HEK293 (cell line): ENCODE results near the gene SAMD4B.

ENCODE experiments used
- CTCF ChIA-PET: fragments of 350-600 bp; formaldehyde crosslinking; extraction: SDS; loops from one replicate; lab custom pipeline; 2021; ENCODE audit warnings: antibody characterized with exemption; lab: Yijun Ruan, JAX
- POLR2A ChIA-PET: fragments of 300-600 bp; formaldehyde crosslinking; extraction: SDS; loops from one replicate; lab custom pipeline; 2020; ENCODE audit warnings: antibody characterized with exemption, inconsistent platforms; lab: Yijun Ruan, JAX
- H3K27ac ChIP-seq: fragments of 200-500 bp; sonication (Bioruptor generic); 2 replicates; pipeline ENCODE4 v1.5.1; 2014; ENCODE audit warnings: low read depth, low read length, control low read depth, inconsistent platforms; ENCODE audit errors: extremely low read depth
- H3K36me3 ChIP-seq, 2 experiments: fragments of 200-500 bp in 1 of 2; sonication (Bioruptor generic) in 1 of 2; 1 replicate in 1 of 2; 2 replicates in 1 of 2; pipeline ENCODE4 v1.5.1; 2014 to 2017; ENCODE audit warnings: inconsistent platforms in 2 of 2, low read length in 2 of 2; ENCODE audit not compliant: control insufficient read depth in 2 of 2, insufficient read depth in 1 of 2
- H3K4me1 ChIP-seq: fragments of 200-500 bp; sonication (Bioruptor generic); 2 replicates; pipeline ENCODE4 v1.5.1; 2014; ENCODE audit warnings: mild to moderate bottlenecking, low read length, inconsistent platforms; ENCODE audit not compliant: control insufficient read depth, insufficient read depth
- H3K4me3 ChIP-seq: 2 replicates; pipeline ENCODE4 v1.5.1; 2011; ENCODE audit warnings: low read depth, mild to moderate bottlenecking, control low read depth, low read length, moderate library complexity
- H3K9me3 ChIP-seq: fragments of 200-500 bp; sonication (Bioruptor generic); 2 replicates; pipeline ENCODE4 v1.5.1; 2014; ENCODE audit warnings: low read depth, low read length, inconsistent platforms; ENCODE audit not compliant: control insufficient read depth, insufficient read depth
- PRDM2 ChIP-seq: fragments of 450-650 bp; formaldehyde crosslinking; IDR thresholded peaks from 2 replicates; pipeline ENCODE4 v1.5.1; 2016; ENCODE audit warnings: missing biosample characterization, missing genetic modification characterization, borderline replicate concordance
- YY1 ChIP-seq: fragments of 450-650 bp; formaldehyde crosslinking; IDR thresholded peaks from 2 replicates; pipeline ENCODE4 v1.5.1; 2018; ENCODE audit warnings: missing biosample characterization, missing genetic modification characterization
- ZBTB17 ChIP-seq: fragments of 450-650 bp; formaldehyde crosslinking; IDR thresholded peaks from 2 replicates; pipeline ENCODE4 v1.5.1; 2016; ENCODE audit warnings: missing biosample characterization, missing genetic modification characterization
- ZBTB44 ChIP-seq: fragments of 450-650 bp; IDR thresholded peaks from 2 replicates; pipeline ENCODE4 v1.5.1; 2018; ENCODE audit warnings: missing biosample characterization, mild to moderate bottlenecking, missing genetic modification characterization
- ZFP3 ChIP-seq: fragments of 450-650 bp; formaldehyde crosslinking; IDR thresholded peaks from 2 replicates; pipeline ENCODE4 v1.5.1; 2016; ENCODE audit warnings: low read depth, missing biosample characterization, missing genetic modification characterization
- ZNF133 ChIP-seq: fragments of 450-650 bp; formaldehyde crosslinking; IDR thresholded peaks from 2 replicates; pipeline ENCODE4 v1.5.1; 2016; ENCODE audit warnings: missing biosample characterization, missing genetic modification characterization
- ZNF146 ChIP-seq: fragments of 450-650 bp; formaldehyde crosslinking; IDR thresholded peaks from 2 replicates; pipeline ENCODE4 v1.5.1; 2016; ENCODE audit warnings: missing biosample characterization, missing genetic modification characterization
- ZNF175 ChIP-seq: fragments of 450-650 bp; formaldehyde crosslinking; IDR thresholded peaks from 2 replicates; pipeline ENCODE4 v1.5.1; 2016; ENCODE audit warnings: missing biosample characterization, missing genetic modification characterization
- ZNF239 ChIP-seq: fragments of 450-650 bp; formaldehyde crosslinking; IDR thresholded peaks from 2 replicates; pipeline ENCODE4 v1.5.1; 2016; ENCODE audit warnings: missing biosample characterization, missing genetic modification characterization
- ZNF341 ChIP-seq: fragments of 450-650 bp; formaldehyde crosslinking; IDR thresholded peaks from 2 replicates; pipeline ENCODE4; 2016; ENCODE audit warnings: low read depth, missing biosample characterization, missing genetic modification characterization
- ZNF366 ChIP-seq: fragments of 450-650 bp; formaldehyde crosslinking; conservative IDR thresholded peaks from 2 replicates; pipeline ENCODE4 v1.5.1; 2016; ENCODE audit warnings: missing biosample characterization, missing genetic modification characterization
- ZNF48 ChIP-seq: fragments of 450-650 bp; formaldehyde crosslinking; IDR thresholded peaks from 2 replicates; pipeline ENCODE4 v1.5.1; 2016; ENCODE audit warnings: missing biosample characterization, missing genetic modification characterization
- ZNF585B ChIP-seq: fragments of 450-650 bp; formaldehyde crosslinking; IDR thresholded peaks from 2 replicates; pipeline ENCODE4 v1.5.1; 2016; ENCODE audit warnings: missing biosample characterization, missing genetic modification characterization
- ZNF610 ChIP-seq: fragments of 450-650 bp; formaldehyde crosslinking; IDR thresholded peaks from 2 replicates; pipeline ENCODE4 v1.5.1; 2016; ENCODE audit warnings: missing biosample characterization, missing genetic modification characterization, borderline replicate concordance
- ZNF626 ChIP-seq: fragments of 450-650 bp; sonication (Bioruptor Pico); formaldehyde crosslinking; IDR thresholded peaks from 2 replicates; pipeline ENCODE4 v1.5.1; 2018; ENCODE audit warnings: missing biosample characterization, missing genetic modification characterization, inconsistent platforms
- ZNF768 ChIP-seq: fragments of 450-650 bp; formaldehyde crosslinking; IDR thresholded peaks from 2 replicates; pipeline ENCODE4 v1.5.1; 2018; ENCODE audit warnings: missing biosample characterization, mild to moderate bottlenecking, missing genetic modification characterization
- ZSCAN30 ChIP-seq: fragments of 450-650 bp; IDR thresholded peaks from 2 replicates; pipeline ENCODE4 v1.5.1; 2018; ENCODE audit warnings: missing biosample characterization, mild to moderate bottlenecking, missing genetic modification characterization, moderate library complexity

SAMD4B gene

GRCh38 chr19:39319098-39319891 lies 22.9 kb upstream of the SAMD4B start (continued):
- no peak for TF ChIP-seq ZNF585B (tag by site-specific recombination)

- Histone ChIP-seq H3K36me3 (peaks cover 31 to 34% of the 10 kb centered on the region in 2 experiments), H3K4me1 (peaks cover 9% of the 10 kb centered on the region), H3K4me3 (peak overlapping the region; percentile 67), H3K9me3 (no peaks in the 10 kb centered on the region), H3K27ac (peak overlapping the region; percentile 96; the same call in 1 of the 2 replicates)
- TF ChIP-seq ZBTB44 (tag by site-specific recombination) (no peak), ZNF341 (tag by site-specific recombination) (0 out of 2 replicates have a peak, but pooled peaks have one; percentile 32), ZFP3 (tag by site-specific recombination) (no peak), ZNF610 (tag by site-specific recombination) (peak; percentile 75; the same call in 1 of the 2 replicates), ZSCAN30 (tag by site-specific recombination) (peak; percentile 44; the same call in 1 of the 2 replicates), ZNF626 (tag by site-specific recombination) (no peak), ZNF133 (tag by site-specific recombination) (no peak), ZBTB17 (tag by site-specific recombination) (peak; percentile 79), ZNF366 (peak; percentile 56; the same call in 1 of the 2 replicates), ZNF48 (tag by site-specific recombination) (no peak), ZNF768 (tag by site-specific recombination) (no peak), ZNF239 (tag by site-specific recombination) (no peak), PRDM2 (tag by site-specific recombination) (no peak; the same call in 1 of the 2 replicates), ZNF146 (tag by site-specific recombination) (no peak), ZNF175 (tag by site-specific recombination) (no peak), YY1 (0 out of 2 replicates have a peak, but pooled peaks have one; percentile 83)
- ChIA-PET CTCF (no interaction called here), POLR2A (interaction anchor here (1.1 kb wide), 1 partner anchor 9 kb away, joined by 3 read pairs; no protein-coding TSS in a partner anchor)
Observed at GRCh38 chr19:39319892-39320248, 22.4 kb upstream of the SAMD4B start.
